ENCODE data around the gene PEX5L.
A peak's percentile ranks its signal among the peaks of the same experiment; 100 is the strongest.

Gene PEX5L, protein sequence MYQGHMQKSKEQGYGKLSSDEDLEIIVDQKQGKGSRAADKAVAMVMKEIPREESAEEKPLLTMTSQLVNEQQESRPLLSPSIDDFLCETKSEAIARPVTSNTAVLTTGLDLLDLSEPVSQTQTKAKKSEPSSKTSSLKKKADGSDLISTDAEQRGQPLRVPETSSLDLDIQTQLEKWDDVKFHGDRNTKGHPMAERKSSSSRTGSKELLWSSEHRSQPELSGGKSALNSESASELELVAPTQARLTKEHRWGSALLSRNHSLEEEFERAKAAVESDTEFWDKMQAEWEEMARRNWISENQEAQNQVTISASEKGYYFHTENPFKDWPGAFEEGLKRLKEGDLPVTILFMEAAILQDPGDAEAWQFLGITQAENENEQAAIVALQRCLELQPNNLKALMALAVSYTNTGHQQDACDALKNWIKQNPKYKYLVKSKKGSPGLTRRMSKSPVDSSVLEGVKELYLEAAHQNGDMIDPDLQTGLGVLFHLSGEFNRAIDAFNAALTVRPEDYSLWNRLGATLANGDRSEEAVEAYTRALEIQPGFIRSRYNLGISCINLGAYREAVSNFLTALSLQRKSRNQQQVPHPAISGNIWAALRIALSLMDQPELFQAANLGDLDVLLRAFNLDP

DNA sequence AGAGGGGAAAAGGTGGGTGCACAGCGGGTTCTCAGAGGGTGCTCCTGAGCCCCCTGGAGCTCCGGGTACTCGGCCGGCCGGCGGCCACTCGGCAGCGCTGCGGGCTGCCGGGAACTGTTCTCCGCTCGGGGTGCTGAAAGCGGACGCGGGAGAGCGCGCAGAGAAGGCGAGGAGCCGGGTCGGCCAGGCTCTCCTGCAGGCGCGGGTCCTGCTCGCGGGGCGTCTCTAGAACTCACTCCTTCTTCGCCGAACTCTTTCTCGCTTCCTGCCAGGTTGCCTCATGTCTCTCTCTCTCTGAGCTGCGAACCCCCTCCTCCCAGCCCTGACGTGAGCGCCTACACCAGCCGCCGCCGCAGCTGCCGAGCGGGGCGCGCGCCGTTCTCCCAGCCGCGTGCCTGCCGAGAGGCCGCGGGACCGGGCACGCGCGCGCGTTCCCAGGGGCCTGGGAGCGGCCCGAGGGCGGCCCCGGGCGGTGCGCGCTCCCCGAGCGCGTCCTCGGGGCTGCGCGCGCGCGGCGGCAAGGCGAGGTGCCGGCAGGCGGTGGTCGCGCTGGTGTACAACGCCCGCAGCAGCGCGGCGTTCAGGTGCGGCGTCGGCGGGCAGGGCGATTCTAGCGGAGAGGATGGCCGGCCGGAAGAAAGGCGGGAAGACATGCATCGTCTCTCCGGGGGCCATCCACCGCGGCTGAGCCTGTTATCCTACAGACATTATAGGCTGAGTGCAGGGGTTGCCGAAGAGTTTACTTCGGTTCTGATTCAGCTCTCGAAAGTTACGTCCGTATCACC, at the start of gene PEX5L:
PEX5L (minus strand) TSS at position 267 of the 785 bp plus-strand sequence. CDS start 338 bp downstream, outside the sequence.
- peak; percentile 91 for DNase-seq

DNA sequence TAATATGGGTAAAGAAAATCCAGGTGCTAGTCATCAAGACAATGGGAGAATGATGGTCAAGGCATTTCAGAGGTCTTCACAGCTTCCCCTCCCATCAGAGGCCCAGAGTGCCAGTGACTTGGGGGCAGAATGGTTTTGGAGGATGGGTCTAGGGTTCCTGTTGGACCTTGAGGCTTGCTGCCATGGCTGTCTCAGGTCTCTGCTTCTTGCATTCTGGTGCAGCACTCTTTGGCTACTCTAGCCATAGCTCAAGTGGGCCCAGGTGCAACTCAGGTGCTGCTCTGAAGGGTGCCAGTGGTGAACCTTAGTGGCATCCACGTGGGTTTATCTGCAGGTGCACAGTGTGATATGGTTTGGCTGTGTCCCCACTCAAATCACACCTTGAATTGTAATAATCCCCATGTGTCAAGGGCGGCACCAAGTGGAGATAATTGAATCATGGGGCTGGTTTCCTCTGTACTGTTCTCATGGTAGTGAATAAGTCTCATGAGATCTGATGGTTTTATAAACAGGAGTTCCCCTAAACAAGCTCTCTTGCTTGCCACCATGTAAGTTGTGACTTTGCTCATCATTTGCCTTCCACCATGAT, 48.5 kb upstream of the PEX5L start:
- no peak for DNase-seq

DNA sequence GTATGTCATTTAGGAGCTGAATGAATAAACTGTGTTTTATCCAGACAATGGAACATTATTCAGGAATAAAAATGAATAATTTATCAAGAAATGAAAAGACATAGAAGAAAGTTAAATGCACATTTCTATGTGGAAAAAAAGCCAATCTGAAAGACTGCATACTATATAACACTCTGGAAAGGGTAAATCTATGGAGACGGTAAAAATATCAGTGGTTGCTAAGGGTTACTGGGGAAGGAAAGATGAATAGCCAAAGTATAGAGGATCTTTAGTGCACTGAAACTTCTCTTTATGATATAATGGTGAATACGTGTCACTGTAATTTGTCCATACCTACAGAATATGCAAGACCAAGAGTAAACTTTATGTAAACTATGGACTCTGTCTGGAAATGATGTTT, 46.0 kb upstream of the PEX5L start:
- DNase-seq = no peak

DNA sequence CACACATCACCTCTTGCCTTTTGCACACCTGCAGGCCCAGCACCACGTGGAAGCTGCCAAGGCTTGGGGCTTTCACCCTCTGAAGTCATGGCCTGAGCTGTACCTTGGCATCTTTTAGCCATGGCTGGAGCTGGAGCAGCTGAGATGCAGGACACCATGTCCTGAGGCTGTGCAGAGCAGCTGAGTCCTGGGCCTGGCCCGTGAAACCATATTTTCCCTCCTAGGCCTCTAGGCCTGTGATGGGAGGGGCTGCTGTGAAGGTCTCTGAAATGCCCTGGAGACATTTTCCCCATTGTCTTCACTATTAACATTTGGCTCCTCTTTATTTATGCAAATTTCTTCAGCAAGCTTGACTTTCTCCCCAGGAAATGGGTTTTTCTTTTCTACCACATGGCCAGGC, 41.9 kb upstream of the PEX5L start:
- no peak for DNase-seq

DNA sequence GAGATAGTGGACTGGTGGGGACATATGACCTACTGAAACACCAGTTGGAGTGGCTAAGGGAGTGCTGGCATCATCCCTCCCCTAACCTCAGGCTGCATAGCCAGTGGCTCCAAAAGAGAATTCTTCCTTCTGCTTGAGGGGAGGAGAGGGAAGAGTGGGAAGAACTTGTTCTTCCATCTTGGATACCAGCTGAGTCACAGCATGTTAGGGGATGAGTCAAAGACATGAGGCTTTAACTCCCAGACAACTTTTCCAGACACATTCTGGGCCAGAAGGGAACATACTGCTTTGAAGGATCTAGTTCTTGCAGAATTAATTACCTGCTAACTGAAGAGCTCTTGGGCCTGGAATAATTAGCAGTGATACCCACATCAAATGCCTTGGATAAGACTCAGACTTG, 36.8 kb upstream of the PEX5L start:
- DNase-seq = no peak

- no peak for DNase-seq
Measured at GRCh38 chr3:180072786-180073185, 36.0 kb upstream of the PEX5L start.

- no peak for DNase-seq
Measured at GRCh38 chr3:180070925-180071324, 34.2 kb upstream of the PEX5L start.

- no peak for DNase-seq
Measured at GRCh38 chr3:180068023-180068422, 31.3 kb upstream of the PEX5L start.

DNA sequence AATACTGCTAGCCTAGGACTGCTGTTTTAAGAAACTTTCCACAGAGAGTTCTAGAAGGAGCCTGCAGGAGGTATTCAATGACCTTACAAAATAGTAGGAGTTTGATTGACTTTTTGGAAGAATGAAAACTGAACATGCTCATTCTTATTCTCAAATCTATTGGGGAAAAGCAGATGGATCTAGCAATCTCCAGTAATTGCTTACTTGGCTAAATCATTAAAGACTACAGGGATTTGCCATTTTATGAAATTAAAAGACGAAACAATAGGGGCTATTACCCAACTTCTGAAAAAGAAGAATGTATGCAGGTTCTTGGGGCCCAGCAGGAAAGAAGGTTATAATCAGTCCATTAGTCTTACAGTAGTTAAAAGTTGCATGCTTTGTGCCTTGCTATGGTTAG, 29.9 kb upstream of the PEX5L start:
- no peak for DNase-seq

DNA sequence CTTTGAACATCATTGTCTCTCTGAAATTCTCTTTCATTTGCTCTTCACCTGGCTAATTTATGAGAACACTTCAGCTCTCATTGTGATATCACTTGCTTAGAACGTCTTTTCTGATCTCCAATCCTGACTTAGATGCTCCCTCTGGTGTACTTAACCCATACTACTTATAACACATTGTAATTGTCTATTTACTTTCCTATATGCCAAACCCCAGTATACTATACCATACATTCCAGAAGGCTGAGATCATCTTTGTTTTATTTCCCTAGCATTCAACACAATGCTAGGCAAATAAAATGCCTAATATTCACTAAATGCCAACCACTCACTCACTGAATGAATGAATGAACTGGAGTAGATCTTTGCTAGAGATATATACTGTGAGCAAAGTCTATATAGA, 27.0 kb upstream of the PEX5L start:
- no peak for DNase-seq

DNA sequence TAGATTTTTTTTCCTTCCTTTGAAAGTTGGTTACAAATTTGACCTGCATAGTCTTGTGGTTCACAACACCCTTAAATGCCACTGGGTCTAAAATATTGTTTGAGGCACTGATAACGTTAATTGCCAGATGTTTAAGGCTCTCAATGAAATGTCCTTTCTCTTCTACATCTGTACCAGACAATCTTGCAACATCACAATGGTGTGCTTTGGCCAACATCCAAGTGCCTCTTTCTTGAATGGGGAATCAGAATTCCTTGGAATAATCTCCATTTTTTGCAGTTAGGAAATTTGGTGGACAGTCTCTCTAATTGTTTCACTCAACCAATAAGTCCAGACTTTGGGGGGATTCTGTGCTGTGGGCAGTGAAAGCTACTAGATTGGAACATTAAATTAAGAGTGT, 26.0 kb upstream of the PEX5L start:
- no peak for DNase-seq

GRCh38 chr3:180059356-180059755, 22.6 kb upstream of the PEX5L start:
- no peak for DNase-seq

GRCh38 chr3:180058238-180058637, 21.5 kb upstream of the PEX5L start:
- no peak for DNase-seq

- peak; percentile 45 for DNase-seq
Measured at GRCh38 chr3:180055656-180056055, 18.9 kb upstream of the PEX5L start.

GRCh38 chr3:180049391-180049790, 12.7 kb upstream of the PEX5L start:
- no peak for DNase-seq

DNA sequence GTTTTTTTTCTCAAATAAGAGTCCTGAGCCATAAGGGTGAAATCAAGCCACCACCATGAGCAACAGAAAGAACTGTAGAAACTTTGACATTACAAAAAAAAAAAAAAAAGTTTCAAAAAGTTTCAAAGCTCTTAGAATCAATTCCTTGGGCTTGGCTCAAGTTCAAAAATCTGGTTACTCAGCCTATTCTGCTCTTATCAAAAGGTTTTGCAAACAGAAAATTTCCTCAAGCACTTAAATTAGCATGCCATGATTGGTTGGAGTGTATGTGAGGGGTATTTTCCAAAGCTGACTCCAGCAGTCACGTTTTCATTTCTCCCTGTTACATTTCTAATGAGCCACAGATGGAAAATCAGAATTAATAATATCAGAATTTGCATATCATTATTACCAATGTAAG, 12.1 kb upstream of the PEX5L start:
- DNase-seq = no peak

GRCh38 chr3:180048103-180048502, 11.4 kb upstream of the PEX5L start:
- DNase-seq = no peak

- DNase-seq = no peak
Measured at GRCh38 chr3:180040966-180041365, 4.2 kb upstream of the PEX5L start.

- peak; percentile 54 for DNase-seq
Measured at GRCh38 chr3:180036092-180036670, 556 bp downstream of the PEX5L start.

GRCh38 chr3:180026997-180027396, 9.7 kb downstream of the PEX5L start:
- DNase-seq = no peak

DNA sequence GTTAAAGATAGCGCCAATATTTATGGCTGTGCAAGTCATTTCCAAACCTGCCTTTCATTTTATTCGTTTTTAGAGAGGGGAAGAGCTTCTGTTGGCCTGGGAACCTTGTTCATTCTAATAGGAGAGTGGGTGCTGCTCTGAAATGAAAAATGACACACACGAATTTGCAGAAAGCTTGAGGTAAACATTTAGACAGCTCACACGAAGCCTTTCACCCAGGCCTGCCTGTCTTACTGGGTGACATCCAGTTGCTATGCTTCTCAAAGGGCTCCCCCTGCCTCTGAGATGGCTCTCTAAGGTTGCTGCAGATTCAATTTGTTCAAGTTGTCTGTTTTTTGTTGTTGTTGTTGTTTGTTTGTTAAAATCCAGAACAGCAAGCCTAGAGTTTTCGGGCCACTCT, 18.2 kb downstream of the PEX5L start:
- no peak for DNase-seq

DNA sequence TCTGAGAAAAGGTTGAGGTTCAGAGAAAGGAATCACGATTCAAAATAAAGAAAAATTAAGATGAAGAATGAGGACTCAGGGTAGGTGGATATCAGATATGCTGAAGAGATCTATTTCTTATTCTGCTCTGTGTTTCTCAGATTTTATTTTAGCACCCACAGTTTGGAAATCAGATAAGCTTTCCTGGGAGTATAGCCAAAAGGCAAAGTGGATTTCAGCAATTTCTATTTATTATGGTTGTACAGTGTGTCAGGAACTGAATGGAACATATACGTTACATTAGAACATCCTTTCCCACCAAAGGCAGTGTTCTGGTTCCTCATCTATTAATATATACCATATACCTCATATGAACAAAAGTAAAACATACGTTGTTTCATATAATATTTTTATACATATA, 18.9 kb downstream of the PEX5L start:
- no peak for DNase-seq

- DNase-seq = peak; percentile 16
Measured at GRCh38 chr3:180011927-180012326, 24.8 kb downstream of the PEX5L start.
